SK-N-SH (cell line): Measurements from ENCODE around the gene IGF2. TPM values are rescaled to one million over a fixed set of nuclear protein-coding genes. Genes with fewer than 3 reads are reported as not detected.

Experiments used
- CTCF ChIA-PET: fragments of 300-600, 350-600 bp; formaldehyde crosslinking; extraction: SDS; loops from one replicate; lab custom pipeline; 2021; lab: Yijun Ruan, JAX
- POLR2A ChIA-PET: fragments of 350-600 bp; sonication (Branson Sonifier 250); formaldehyde crosslinking; extraction: SDS; loops from one replicate; lab custom pipeline; 2020; ENCODE audit warnings: antibody characterized with exemption, inconsistent platforms; lab: Yijun Ruan, JAX
- DNase-seq: peaks from one replicate; pipeline ENCODE4 v3.0.0; 2012
- H2AFZ ChIP-seq: fragments of 200-600 bp; sonication (generic); 2 replicates; pipeline ENCODE4 v1.8.1; 2016; ENCODE audit warnings: antibody characterized with exemption, mild to moderate bottlenecking, low read depth
- H3F3A ChIP-seq: fragments of 200-600 bp; sonication (generic); replicated peaks from 2 replicates; pipeline ENCODE3; 2016; ENCODE audit warnings: antibody characterized with exemption, mild to moderate bottlenecking; ENCODE audit not compliant: insufficient read depth
- H3K27ac ChIP-seq, 2 experiments: fragments of 200-500 bp in 1 of 2; fragments of 200-600 bp in 1 of 2; sonication (Bioruptor generic) in 1 of 2; sonication (generic), shearing (Covaris generic) in 1 of 2; 2 replicates each; pipeline versions ENCODE4 v1.5.1 to v1.6.1; 2014 to 2016; ENCODE audit warnings: low read depth in 2 of 2, inconsistent platforms in 1 of 2, low read length in 1 of 2, mild to moderate bottlenecking in 1 of 2, mixed read lengths in 1 of 2
- H3K27me3 ChIP-seq: fragments of 200-600 bp; sonication (generic), shearing (Covaris generic); 2 replicates; pipeline ENCODE4 v1.6.1; 2016; ENCODE audit warnings: mixed run types; ENCODE audit not compliant: insufficient read depth
- H3K36me3 ChIP-seq, 2 experiments: fragments of 200-500 bp in 1 of 2; fragments of 200-600 bp in 1 of 2; sonication (Bioruptor generic) in 1 of 2; sonication (generic) in 1 of 2; replicated peaks in 1 of 2; 2 replicates each; pipeline versions ENCODE3 to v1.5.1; 2014 to 2016; ENCODE audit warnings: low read length in 1 of 2, mild to moderate bottlenecking in 1 of 2; ENCODE audit not compliant: insufficient read depth in 2 of 2, control insufficient read depth in 1 of 2
- H3K4me1 ChIP-seq, 2 experiments: fragments of 200-500 bp in 1 of 2; fragments of 200-600 bp in 1 of 2; sonication (Bioruptor generic) in 1 of 2; sonication (generic), shearing (Covaris generic) in 1 of 2; 2 replicates each; pipeline versions ENCODE4 v1.5.1 to v1.6.1; 2014 to 2016; ENCODE audit warnings: low read depth in 1 of 2, low read length in 1 of 2, mixed run types in 1 of 2; ENCODE audit not compliant: insufficient read depth in 2 of 2, control insufficient read depth in 1 of 2
- H3K4me2 ChIP-seq: fragments of 200-600 bp; sonication (generic), shearing (Covaris generic); 2 replicates; pipeline ENCODE4 v1.6.1; 2017; ENCODE audit warnings: mixed run types
- H3K4me3 ChIP-seq, 2 experiments: fragments of 200-500 bp in 1 of 2; fragments of 200-600 bp in 1 of 2; sonication (Bioruptor generic) in 1 of 2; sonication (generic), shearing (Covaris generic) in 1 of 2; 2 replicates each; pipeline versions ENCODE4 v1.5.1 to v1.8.1; 2014 to 2016; ENCODE audit warnings: low read depth in 2 of 2, inconsistent platforms in 1 of 2, low read length in 1 of 2, mild to moderate bottlenecking in 1 of 2, mixed read lengths in 1 of 2, moderate library complexity in 1 of 2
- H3K79me2 ChIP-seq: fragments of 200-600 bp; sonication (generic); 2 replicates; pipeline ENCODE4 v1.8.1; 2017; ENCODE audit warnings: mild to moderate bottlenecking; ENCODE audit not compliant: insufficient read depth
- H3K9ac ChIP-seq: fragments of 200-600 bp; sonication (generic); 2 replicates; pipeline ENCODE4 v1.6.1; 2017; ENCODE audit warnings: mixed run types
- H3K9me2 ChIP-seq: fragments of 200-600 bp; sonication (generic); 2 replicates; pipeline ENCODE4 v1.6.1; 2017; ENCODE audit warnings: mixed run types
- H3K9me3 ChIP-seq: fragments of 200-600 bp; sonication (generic); 2 replicates; pipeline ENCODE4 v1.6.1; 2017; ENCODE audit warnings: mixed run types, mild to moderate bottlenecking, moderate library complexity
- H4K20me1 ChIP-seq: fragments of 200-600 bp; sonication (generic); 2 replicates; pipeline ENCODE4 v1.6.1; 2017; ENCODE audit warnings: mild to moderate bottlenecking, mixed run types; ENCODE audit not compliant: insufficient read depth
- ELF1 ChIP-seq: IDR thresholded peaks from 2 replicates; pipeline ENCODE4 v1.4.0; 2012
- EP300 ChIP-seq, 2 experiments: IDR thresholded peaks; 2 replicates each; pipeline versions ENCODE4 v1.4.0 to v1.6.1; 2012; ENCODE audit warnings: borderline replicate concordance in 1 of 2, low read depth in 1 of 2, low read length in 1 of 2
- FOSL2 ChIP-seq: IDR thresholded peaks from 2 replicates; pipeline ENCODE4 v1.4.0; 2012; ENCODE audit warnings: low read depth, mild to moderate bottlenecking, moderate library complexity, borderline replicate concordance
- IRF3 ChIP-seq: fragments of 150-350 bp; IDR thresholded peaks from 2 replicates; pipeline ENCODE4 v1.6.1; 2016; ENCODE audit warnings: mild to moderate bottlenecking, low read depth, low read length
- MXI1 ChIP-seq: IDR thresholded peaks from 2 replicates; pipeline ENCODE4 v1.6.1; 2012; ENCODE audit warnings: mild to moderate bottlenecking, low read depth, low read length, improper control_type of control experiment
- NRF1 ChIP-seq: IDR thresholded peaks from 2 replicates; pipeline ENCODE4 v1.6.1; 2012; ENCODE audit warnings: low read depth, mild to moderate bottlenecking, low read length
- POLR2AphosphoS5 ChIP-seq: IDR thresholded peaks from 2 replicates; pipeline ENCODE4 v1.6.1; 2012; ENCODE audit warnings: low read depth, low read length
- SIN3A ChIP-seq: IDR thresholded peaks from 2 replicates; pipeline ENCODE4 v1.6.1; 2012; ENCODE audit warnings: low read depth, mild to moderate bottlenecking, low read length, moderate library complexity, borderline replicate concordance
- TAF1 ChIP-seq: IDR thresholded peaks from 2 replicates; pipeline ENCODE4 v1.6.1; 2012; ENCODE audit warnings: low read depth, mild to moderate bottlenecking, low read length, moderate library complexity, borderline replicate concordance
- TEAD4 ChIP-seq: IDR thresholded peaks from 2 replicates; pipeline ENCODE4 v1.4.0; 2012; ENCODE audit warnings: mild to moderate bottlenecking, borderline replicate concordance; ENCODE audit not compliant: insufficient read depth
- USF2 ChIP-seq: fragments of 150-350 bp; IDR thresholded peaks from 2 replicates; pipeline ENCODE4 v1.6.1; 2017; ENCODE audit warnings: antibody characterized with exemption, low read length, low read depth, borderline replicate concordance
- ZBTB33 ChIP-seq: IDR thresholded peaks from 2 replicates; pipeline ENCODE4 v1.4.0; 2012; ENCODE audit warnings: low read depth, borderline replicate concordance
- WGBS: methylation state at CpG from one replicate; pipeline ENCODE4 v1.1.6; 2017; ENCODE audit warnings: low lambda C conversion rate; 5-methylcytosine and 5-hydroxymethylcytosine counted together
- polyA plus RNA-seq, 3 experiments: library from polyadenylated mRNA; depleted of rRNA; stranded (reverse); fragments of >200 nt; gene quantifications; 2 replicates each; pipeline ENCODE4 v1.2.3, GENCODE V29; 2012

IGF2 gene
- polyA plus RNA-seq, 1 of the 3 experiments (the other 2 are of a cell fraction), result 0.05 TPM

GRCh38 chr11:2136209-2136951 is 2.8 kb downstream of the IGF2 start (continued):
- TF ChIP-seq TEAD4, result no peak

GRCh38 chr11:2135648-2136201 is 3.5 kb downstream of the IGF2 start:
- Histone ChIP-seq H3K4me1 (peaks cover 0 to 19% of the 10 kb centered on the region in 2 experiments; a peak in 1 of 4 replicates), H3K27ac (no peak overlapping the region; a peak in 1 of 4 replicates), H4K20me1 (no peaks in the 10 kb centered on the region), H3K4me3 (peak overlapping the region in 1 of 2 experiments; percentile 41; a peak in 1 of 4 replicates), H3K79me2 (no peaks in the 10 kb centered on the region), H3K9me2 (no peaks in the 10 kb centered on the region), H3K4me2 (no peak overlapping the region), H3F3A (no peaks in the 10 kb centered on the region), H3K27me3 (peaks cover 22% of the 10 kb centered on the region), H3K9me3 (no peaks in the 10 kb centered on the region), H3K36me3 (no peaks in the 10 kb centered on the region), H2AFZ (no peak overlapping the region), H3K9ac (no peak overlapping the region)
- ChIA-PET POLR2A (interaction anchor here (0.6 to 1.9 kb wide), 2 partner anchors 15 to 98 kb away, joined by 3 to 6 read pairs; no protein-coding TSS in a partner anchor), CTCF (interaction anchor here (1.1 to 25.3 kb wide), 4 partner anchors 14 to 106 kb away, joined by 3 to 1098 read pairs (median 36); no protein-coding TSS in a partner anchor)
- no peak for DNase-seq
- WGBS, result 62% methylated on average over 10 of the region's 14 CpGs
- no peak for TF ChIP-seq IRF3
- no peak for TF ChIP-seq POLR2AphosphoS5
- no peak for TF ChIP-seq ELF1
- TF ChIP-seq ZBTB33, result no peak
- no peak for TF ChIP-seq EP300 (IDR thresholded peaks at IDR 0.05; ENCODE audit: borderline replicate concordance in 1 of 2, low read depth in 1 of 2, low read length in 1 of 2)
- TF ChIP-seq MXI1, result no peak
- no peak for TF ChIP-seq TAF1
- TF ChIP-seq NRF1, result no peak
- TF ChIP-seq FOSL2, result no peak
- TF ChIP-seq SIN3A, result no peak
- TF ChIP-seq TEAD4, result no peak
- no peak for TF ChIP-seq USF2
